GM19372 (cell line): ENCODE results near the gene TBXA2R.
"Not testable (repeated sequence)": the region's sequence is repeated elsewhere in the genome, so short reads cannot be mapped to it uniquely, and the experiment has no call there.

Source experiments
- ATAC-seq: cut with Tn5 transposase; IDR thresholded peaks from one replicate; pipeline ENCODE4 v1.9.1; 2021; ENCODE audit warnings: mild to moderate bottlenecking, low read depth, moderate library complexity; ENCODE audit not compliant: unreplicated experiment

Gene TBXA2R

DNA sequence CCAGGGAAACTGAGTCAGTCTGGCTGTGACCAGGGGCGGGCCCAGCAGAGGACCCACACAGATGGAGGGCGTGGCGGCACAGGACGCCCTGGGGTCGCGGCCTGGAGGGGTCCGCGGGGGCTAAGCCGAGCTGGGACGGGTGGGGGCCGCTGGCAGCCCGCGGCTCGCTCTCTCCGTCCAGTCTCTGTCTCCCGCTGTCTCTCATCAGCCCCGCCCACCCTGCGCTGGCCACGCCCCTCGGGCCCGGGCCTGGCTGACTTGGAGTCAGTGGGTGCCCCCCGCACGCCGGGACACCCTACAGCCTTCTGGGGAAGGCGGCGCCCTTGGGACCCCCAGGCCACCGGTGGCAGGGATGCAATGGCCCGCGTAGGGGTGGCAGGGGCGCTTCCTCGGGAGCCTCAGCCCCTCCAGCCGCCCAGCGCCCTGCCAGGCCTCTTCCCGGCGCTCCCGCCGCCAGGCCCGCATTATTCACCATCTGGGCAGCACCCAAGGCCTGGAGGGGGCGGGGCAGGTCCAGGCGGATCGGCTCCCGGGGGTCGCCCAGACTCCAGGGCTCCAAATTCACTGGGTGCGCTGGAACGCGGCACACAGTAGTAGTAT lies at the start of gene TBXA2R:
Gene TBXA2R (minus strand): TSS at position 186 of the 600 bp plus-strand sequence. CDS start 6,241 bp downstream, outside the sequence.
- no peak for ATAC-seq

DNA sequence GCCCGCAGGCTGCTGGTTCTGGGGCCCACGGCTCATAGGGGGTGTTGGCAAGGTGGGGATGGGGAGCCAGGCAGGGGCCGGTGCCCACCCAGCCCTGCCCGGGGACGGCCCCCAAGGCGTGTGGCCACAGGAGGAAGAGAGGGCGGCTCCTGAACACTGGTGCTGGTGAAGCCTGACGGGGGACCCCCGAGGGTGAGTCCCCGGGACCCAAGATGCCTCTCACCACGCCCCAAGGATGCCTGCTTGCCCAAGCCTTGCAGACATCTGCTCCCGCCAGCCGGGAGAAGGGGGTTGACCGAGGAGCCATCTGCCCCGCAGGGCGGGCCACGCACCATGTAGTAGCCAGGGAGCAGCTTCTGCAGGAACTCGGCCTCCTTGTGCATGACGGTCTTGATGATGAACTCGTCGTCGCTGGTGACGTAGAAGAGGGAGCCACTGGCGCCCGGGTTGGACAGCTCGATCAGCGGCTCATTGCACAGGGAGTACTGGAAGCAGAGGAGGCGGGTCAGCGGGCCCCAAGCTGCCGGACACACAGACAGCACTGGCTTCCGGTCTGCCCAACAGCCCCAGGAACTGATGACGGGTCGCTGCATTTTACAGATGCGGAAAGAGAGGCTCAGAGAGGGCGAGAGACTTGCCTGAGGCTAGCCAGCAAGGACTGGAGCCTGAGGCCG lies 49.5 kb upstream of the TBXA2R start:
- ATAC-seq = no peak

DNA sequence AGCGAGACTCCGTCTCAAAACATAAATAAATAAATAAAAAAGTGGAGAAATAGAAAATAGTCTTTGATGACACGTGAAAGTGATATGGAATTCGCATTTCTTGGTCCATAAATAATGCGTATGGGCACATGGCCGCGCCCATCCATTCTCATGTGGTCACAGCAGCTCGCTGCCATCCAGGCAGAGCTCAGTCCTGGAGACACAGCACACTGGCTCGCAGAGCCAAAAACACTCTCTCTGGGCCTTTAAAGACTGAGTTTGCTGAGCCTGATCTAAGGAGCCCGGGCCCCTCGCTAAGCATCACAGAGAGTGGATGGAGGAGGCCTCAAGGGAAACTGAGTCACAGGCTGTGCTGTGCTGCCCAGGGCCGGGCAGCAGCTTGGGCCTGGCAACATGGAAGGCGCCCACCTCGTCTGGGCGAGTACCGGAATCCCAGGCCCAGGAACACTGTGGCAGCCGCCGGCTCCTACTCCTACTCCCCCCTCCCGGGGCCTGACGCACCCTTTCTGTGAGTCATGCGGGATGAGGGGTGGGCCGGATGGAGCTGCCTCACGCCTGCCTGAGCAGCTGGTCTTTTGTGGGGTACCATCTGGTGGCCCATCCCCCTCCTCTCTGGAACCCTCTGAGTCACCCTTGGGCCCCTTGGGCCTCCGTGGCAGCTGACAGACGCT lies 48.9 kb upstream of the TBXA2R start:
- no peak for ATAC-seq

DNA sequence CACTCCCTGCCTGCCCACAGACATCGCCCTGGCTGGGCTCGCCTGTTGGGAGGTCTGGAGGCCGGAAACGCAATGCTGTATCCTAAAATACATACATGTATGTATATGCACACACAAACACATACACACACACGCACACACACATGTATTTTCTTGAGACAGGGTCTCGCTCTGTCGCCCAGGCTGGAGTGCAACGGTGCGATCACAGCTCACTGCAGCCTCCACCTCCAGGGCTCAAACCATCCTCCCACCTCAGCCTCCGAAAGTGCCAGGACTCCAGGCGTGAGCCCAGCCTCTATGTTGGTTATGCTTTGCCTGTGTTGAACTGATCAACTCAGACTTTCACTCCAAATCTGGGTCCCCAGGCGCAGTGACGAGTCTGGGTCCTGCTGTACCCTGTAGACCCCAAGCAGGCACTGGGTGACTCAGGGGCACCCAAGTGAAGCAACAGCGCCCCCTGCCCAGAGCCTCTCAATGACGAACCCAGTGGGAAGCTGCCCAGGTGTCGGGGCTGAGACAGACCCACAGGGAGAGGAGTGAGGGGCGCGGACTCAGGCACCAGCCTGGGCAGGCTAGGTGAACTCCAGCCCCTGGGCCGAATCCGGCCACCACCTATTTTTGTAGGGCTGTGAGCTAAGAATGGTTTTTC lies 47.3 kb upstream of the TBXA2R start:
- ATAC-seq = no peak

DNA sequence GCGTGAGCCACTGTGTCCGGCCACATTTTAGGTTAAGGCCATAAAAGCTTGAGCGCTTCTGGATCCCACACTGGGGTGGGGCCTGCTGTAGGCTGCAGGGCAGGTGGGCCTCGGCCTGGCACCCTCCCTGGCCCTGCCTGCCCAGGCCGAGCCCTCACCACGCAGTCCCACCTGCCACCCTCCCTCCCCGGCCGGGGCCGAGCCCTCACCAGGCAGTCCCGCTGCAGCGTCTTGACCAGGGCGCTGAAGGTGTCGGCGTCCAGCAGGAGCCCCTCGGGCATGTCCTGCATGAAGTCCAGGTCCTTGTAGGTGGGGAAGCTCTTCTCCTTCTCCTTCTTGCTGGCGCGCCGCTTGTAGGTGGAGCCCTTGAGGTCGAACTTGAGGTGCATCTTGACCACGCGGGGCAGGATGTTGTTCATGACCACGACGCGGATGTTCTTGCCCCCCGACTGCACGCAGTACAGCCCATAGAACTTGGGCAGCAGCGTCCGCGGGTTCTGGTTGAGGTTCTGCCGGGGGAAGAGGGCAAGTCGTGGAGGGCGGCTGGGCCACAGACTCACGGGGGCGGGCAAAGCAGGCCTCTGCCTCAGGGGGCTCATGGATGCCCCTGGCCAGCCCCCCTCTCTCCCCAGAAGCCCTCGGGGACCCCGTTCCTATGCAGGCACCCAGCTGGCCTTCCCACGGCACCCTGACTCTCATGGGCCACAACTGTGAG lies 46.6 kb upstream of the TBXA2R start:
- ATAC-seq = no peak

DNA sequence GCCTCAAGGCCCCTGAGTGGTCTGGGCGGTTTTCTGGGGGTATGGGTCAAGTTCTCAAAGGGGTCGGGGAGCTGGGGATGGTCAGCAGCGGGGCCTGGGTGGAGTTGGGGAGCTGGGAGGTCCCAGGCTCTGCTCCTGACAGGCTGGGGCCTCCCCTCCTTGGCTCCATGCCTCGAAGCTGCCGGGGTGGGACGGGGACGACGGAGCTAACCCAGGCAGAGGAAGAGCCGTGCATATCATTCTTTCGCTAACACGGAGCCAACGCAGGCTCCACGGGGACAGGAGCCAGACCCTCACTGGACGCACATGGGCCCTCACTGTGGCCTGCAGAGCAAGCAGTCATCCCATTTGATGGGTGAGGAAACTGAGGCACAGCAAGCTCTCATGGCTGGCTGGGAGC lies 45.7 kb upstream of the TBXA2R start:
- ATAC-seq = no peak

DNA sequence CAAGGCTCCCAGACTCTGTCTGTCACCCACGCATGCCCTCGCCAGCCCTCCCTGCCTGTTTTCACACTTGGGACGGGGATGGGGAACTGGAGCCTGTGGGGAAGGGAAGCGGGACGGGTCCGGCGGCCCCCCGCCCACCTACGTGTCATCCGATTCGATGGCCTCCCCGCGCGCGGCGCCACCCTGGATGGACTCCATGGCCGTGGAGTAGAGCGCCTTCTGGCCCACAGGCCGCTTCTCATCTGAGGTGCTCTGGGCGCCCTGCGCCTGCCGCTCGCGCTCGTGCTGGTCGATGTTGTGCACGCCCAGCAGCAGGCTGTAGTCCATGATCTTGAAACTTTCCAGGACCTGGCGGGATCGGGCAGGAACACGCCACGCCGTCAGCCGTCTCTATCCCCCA lies 45.0 kb upstream of the TBXA2R start:
- ATAC-seq = no peak

DNA sequence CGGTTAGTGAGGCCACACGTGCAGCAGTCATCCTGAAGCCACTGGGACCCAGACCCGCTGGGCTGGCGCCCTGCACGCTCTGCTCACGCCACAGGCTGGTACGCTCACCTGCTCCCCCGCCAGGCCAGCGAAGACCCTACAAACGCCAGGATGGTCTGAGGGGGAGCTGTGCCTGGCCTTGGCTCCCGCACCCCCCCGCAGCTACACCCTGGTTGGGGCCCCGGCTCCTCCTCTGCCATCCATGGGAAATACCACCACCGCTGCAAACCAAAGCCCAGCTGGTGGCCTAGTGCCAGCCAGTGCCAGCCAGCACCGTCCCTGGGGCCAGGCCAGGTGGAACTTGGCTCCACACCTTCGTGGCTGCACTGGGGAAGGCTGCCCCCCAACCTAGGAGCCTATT lies 43.2 kb upstream of the TBXA2R start:
- no peak for ATAC-seq

DNA sequence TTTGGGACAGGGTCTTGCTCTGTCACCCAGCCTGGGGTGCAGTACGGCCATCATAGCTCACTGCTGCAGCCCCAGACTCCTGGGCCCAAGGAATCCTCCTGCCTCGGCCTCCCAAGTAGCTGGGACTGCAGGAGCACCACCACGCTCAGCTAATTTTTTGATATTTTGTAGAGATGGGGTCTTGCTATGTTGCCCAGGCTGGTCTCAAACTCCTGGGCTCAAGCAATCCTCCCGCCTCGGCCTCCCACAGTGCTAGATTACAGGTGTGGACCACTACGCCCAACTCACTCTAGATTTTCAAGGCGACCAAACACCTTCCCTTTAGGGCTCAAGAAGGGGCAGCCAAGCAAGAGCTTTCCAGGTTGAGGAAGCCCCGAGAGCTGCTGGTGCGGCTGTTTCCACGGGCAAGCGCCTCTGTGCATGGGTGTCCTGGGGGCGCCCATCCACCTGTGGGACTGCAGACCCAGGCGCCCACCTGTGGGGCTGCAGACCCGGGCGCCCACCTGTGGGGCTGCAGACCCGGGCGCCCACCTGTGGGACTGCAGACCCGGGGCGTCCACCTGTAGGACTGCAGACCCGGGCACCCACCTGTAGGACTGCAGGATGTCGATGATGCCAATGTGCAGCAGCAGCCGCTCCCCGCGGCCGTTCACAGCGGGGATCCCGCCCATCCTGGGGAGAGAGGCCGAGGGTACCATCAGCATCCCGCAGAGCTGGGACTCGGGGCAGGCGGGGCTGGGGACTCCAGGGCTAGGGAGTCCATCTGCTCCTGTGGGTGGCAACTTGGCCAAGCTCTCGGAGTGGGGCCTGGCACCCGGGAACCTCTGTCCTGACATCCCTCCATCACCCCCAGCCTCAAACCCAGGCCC lies 41.6 kb upstream of the TBXA2R start:
- no peak for ATAC-seq

DNA sequence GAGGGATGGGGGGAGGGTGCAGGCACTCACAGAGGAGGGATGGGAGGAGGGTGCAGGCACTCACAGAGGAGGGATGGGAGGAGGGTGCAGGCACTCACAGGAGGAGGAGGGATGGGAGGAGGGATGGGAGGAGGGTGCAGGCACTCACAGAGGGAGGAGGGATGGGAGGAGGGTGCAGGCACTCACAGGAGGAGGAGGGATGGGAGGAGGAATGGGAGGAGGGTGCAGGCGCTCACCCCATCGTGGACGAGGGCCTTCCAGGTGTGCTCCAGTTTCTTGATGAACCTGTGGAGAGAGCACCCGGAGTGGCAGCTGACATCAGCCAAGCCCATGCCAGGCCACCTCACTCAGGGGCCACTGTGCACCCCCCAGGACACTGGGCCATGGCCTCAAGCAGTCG lies 40.4 kb upstream of the TBXA2R start:
- ATAC-seq = not testable (repeated sequence)

DNA sequence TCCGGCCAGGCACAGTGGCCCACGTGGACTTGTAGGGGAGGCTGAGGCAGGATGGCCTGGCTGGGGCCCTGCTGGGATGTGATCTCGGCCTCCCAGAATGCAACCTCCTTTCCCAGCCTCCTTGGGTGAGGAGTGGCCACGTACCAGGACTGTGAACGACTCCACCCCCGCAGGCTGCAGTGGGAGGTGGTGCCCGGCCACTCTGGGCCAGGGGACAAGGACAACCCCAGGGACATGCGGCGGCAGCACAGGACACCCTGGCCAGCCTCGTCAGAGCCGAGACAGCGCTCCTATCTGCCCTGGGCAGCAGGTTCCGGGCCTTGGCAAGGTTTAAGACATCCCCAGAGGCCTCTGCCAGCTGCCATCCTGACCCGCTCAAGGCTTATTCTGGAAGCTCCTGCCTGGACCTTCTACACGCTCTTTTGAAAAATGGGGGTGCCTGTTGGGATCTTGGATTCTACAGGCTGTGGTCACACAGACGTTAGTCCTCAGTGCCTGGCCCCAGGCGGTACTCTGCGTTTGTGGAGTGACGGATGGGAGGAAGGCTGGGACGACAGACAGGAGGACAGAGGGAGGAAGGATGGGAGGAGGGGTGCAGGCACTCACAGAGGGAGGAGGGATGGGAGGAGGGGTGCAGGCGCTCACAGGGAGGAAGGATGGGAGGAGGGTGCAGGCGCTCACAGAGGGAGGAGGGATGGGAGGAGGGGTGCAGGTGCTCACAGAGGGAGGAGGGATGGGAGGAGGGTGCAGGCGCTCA lies 39.8 kb upstream of the TBXA2R start:
- no peak for ATAC-seq

DNA sequence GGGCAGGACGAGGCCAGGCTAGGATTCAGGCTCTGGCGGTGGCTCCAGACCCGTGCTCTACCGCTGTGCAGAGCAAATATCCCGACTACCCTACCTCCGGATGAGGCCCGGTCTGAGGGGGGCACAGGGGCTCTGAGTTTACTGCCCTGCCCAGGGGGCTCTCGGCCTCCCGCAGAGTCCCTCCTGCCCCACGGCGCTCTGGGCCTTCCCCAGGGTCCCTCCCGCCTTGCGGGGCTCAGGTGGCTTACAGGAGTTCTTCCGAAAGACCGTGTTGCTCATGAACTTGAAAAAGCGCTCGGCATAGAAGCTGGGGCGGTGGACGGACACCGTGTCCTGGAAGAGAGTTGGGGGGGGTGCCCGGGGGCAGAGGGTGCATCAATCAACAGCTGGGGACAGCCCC lies 39.1 kb upstream of the TBXA2R start:
- no peak for ATAC-seq

DNA sequence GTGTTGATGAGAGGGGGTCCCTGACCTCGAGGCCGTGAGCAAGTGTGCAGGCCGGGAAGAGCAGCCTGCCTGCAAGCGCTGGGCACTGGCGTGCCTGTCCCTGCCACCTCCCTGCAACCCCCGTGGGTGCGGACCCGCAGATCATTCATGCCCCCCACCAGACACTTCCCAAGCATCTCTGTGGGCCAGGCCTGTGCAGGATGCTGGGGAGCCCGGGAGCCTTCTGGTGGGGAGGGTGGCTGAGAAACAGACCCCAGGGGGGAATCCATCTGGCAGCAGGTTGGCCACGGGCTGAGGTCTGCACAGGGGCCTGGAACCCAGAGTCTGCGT lies 38.4 kb upstream of the TBXA2R start:
- ATAC-seq = no peak

DNA sequence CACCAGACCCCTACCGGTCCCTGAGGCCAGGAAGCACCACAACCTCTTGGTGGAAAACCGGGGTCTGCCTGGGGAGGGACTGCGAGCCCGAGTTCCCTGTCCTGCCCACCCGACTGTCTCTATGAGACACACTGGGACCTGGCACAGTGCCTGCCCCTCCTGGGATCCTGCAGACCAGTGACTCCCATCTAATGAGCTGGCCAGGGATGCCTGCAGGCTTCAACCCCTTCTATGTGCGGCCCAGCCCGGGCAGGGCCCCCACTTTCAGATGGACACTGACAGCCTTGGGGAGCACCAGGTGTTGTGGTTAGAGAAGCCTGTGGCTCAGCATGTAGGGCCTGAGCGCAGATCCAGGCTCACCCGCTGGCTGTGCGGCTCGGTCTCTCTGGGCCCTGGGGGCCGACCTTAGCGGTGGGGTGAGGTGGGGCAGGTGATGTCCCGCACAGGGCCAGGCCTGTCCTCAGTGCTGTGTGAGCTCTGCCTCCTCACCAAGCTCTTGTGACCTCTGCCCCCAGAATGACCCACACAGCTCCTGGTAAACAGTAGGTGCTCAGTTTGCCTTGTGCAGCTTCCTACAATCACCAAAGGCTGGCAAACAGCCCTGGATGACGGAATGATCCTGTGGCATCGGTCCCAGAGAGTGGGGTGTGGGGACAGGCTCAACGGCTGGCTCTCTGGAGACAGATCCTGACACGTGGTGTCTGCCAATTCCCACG lies 37.8 kb upstream of the TBXA2R start:
- no peak for ATAC-seq

DNA sequence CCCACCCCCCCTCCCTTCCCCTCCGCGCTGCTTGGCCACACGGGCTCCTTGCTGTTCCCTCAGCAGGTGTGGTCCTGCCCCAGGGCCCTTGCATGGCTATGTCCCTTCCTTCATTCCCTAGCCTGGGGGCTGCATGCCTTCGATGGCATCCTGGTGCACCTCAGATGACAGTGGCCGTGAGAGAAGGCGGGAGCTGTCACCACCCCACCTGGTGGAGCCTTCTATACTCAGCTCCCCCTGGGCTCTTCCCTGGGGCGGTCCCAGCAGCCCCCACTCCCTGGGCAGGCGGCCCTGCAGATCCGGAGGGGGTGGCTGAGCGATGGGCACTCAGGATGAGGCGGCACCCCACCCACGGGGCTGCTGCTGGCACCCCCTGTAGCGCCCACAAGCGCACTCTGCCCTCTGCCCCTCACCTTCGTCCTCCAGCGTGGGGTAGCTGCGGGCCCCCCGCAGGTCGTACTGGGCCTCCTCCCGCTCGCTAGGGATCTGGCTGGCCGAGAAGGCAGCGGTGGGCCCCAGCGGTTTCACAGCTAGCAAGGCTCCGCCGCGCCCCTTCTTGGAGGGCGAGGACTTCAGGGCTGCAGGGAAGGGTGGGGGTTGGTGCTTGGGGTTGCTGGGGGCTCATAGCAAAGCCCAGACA lies 37.1 kb upstream of the TBXA2R start:
- no peak for ATAC-seq

DNA sequence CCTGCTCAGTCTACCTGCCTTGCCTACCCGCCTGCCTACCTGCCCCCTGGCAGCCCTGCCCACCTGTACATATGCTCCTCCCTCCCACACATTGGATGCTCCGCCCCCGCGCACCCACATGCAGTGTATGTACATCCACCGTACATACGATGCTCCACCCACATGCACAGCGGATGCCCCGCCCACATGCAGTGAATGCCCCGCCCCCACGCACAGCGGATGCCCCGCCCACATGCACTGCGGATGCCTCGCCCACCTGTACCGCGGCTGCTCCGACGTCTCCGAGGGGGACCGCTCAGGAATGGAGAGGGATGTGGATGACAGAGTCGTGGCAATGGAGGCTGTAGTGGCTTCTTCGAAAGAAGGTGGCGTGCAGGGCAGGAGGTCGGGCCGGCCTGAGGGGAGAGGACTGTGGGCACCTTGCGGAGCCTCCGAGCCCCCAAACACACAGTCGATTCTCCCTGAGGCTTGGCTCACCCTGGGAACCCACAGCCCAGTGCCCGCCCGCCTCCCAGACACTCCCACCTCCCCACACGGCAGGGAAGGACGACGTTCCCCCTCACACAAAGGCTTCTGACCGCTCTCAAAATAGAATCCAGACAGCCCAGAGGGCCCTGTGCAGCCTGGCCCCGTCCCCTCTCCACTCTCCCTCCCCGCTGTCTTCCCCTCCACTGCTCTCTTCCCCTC lies 36.5 kb upstream of the TBXA2R start:
- ATAC-seq = no peak

DNA sequence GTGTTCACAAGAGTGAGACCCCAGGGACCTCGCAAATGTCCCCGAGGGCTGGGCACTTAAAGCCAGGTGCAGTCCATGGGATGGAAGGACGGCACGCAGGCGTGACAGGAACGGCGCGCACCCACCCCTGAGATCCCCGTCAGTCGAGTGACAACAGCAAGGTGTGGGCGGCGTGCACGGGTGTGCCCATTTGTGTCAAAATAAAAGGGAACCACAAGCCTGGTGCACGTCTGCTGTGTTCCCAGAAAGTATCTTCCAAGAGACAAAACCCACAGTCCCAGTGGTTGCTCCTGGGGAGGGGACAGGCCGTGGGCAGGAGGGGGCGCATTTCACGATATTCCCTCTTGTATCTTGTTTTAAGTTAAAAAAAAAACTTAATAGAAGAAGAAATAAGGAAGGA lies 35.6 kb upstream of the TBXA2R start:
- ATAC-seq = no peak
